Endothelial cell of umbilical vein (primary cell): ENCODE results near the gene GJB1. TPM values are rescaled to one million over a fixed set of nuclear protein-coding genes. Genes with fewer than 3 reads are reported as not detected.

Experiments used
- BruUV-seq: library from RNA; stranded (reverse); fragments of 400-500 nt; replicated peaks from 2 replicates; lab custom pipeline; 2021; lab: Mats Ljungman, UMichigan
- CTCF ChIA-PET: fragments of 300-600, 350-600 bp; sonication (Branson Sonifier 250); formaldehyde crosslinking; loops from one replicate; lab custom pipeline; 2021; ENCODE audit warnings: antibody characterized with exemption, inconsistent platforms; lab: Charles Lee
- POLR2A ChIA-PET: fragments of 300-600, 350-600 bp; sonication (Branson Sonifier 250); formaldehyde crosslinking; loops from one replicate; lab custom pipeline; 2021; ENCODE audit warnings: antibody characterized with exemption, inconsistent platforms; lab: Charles Lee
- DNase-seq: peaks from one replicate; pipeline ENCODE4 v3.0.0-alpha.2; 2011; ENCODE audit warnings: low read depth, low spot score
- FAIRE-seq: peaks from 2 replicates; lab custom pipeline; 2011; peaks lifted over from hg19 to GRCh38; lab: Jason Lieb, UNC
- H2AFZ ChIP-seq: 2 replicates; pipeline ENCODE4 v1.6.0; 2012; ENCODE audit warnings: low read depth, low read length, control low read depth, inconsistent platforms
- H3K27ac ChIP-seq: 2 replicates; pipeline ENCODE4 v1.5.1; 2011; ENCODE audit warnings: low read depth, mild to moderate bottlenecking, control low read depth, low read length, moderate library complexity; ENCODE audit not compliant: insufficient read depth
- H3K27me3 ChIP-seq, 2 experiments: 2 replicates each; pipeline versions ENCODE4 v1.6.0 to v1.6.1; 2011; ENCODE audit warnings: low read length in 2 of 2, mixed read lengths in 1 of 2; ENCODE audit not compliant: control insufficient read depth in 2 of 2, insufficient read depth in 2 of 2
- H3K36me3 ChIP-seq, 2 experiments: 2 replicates in 1 of 2; 3 replicates in 1 of 2; pipeline ENCODE4 v1.5.1; 2011; ENCODE audit warnings: low read length in 2 of 2, mild to moderate bottlenecking in 1 of 2, moderate library complexity in 1 of 2; ENCODE audit not compliant: control insufficient read depth in 2 of 2, insufficient read depth in 2 of 2; ENCODE audit errors: extremely low read depth in 1 of 2
- H3K4me1 ChIP-seq: 3 replicates; pipeline ENCODE4 v1.5.1; 2011; ENCODE audit warnings: mild to moderate bottlenecking, low read length; ENCODE audit not compliant: control insufficient read depth, insufficient read depth; ENCODE audit errors: extremely low read depth
- H3K4me2 ChIP-seq: 2 replicates; pipeline ENCODE4 v1.6.1; 2011; ENCODE audit warnings: low read length, control low read depth, mixed read lengths; ENCODE audit not compliant: insufficient read depth
- H3K4me3 ChIP-seq, 3 experiments: fragments of 200-600 bp in 1 of 3; sonication (generic), shearing (Covaris generic) in 1 of 3; replicated peaks in 1 of 3; 2 replicates each; pipeline ENCODE4 v1.5.1; 2011 to 2016; ENCODE audit warnings: control low read depth in 3 of 3, low read length in 3 of 3, mild to moderate bottlenecking in 2 of 3, inconsistent platforms in 1 of 3, low read depth in 1 of 3, moderate library complexity in 1 of 3; ENCODE audit not compliant: insufficient read depth in 1 of 3
- H3K79me2 ChIP-seq: 2 replicates; pipeline ENCODE4 v1.6.0; 2012; ENCODE audit warnings: low read length, inconsistent platforms; ENCODE audit not compliant: control insufficient read depth, insufficient read depth
- H3K9ac ChIP-seq: replicated peaks from 2 replicates; pipeline ENCODE3; 2011; ENCODE audit warnings: low read length, control low read depth; ENCODE audit not compliant: insufficient read depth; ENCODE audit errors: extremely low read depth
- H3K9me1 ChIP-seq: replicated peaks from 3 replicates; pipeline ENCODE4 v1.6.0; 2011; ENCODE audit warnings: mild to moderate bottlenecking, low read length; ENCODE audit not compliant: control insufficient read depth, insufficient read depth; ENCODE audit errors: extremely low read depth
- H3K9me3 ChIP-seq: replicated peaks from 2 replicates; pipeline ENCODE4 v1.5.1; 2012; ENCODE audit warnings: low read length, inconsistent platforms; ENCODE audit not compliant: control insufficient read depth, insufficient read depth
- H4K20me1 ChIP-seq: replicated peaks from 2 replicates; pipeline ENCODE3; 2011; ENCODE audit warnings: mild to moderate bottlenecking, low read length; ENCODE audit not compliant: control insufficient read depth, insufficient read depth; ENCODE audit errors: extremely low read depth
- CTCF ChIP-seq, 2 donors: IDR thresholded peaks; 1 replicate in 1 of 2; 2 replicates in 1 of 2; pipeline ENCODE4 v1.5.1; 2011; ENCODE audit warnings: low read length in 2 of 2, mild to moderate bottlenecking in 2 of 2, moderate library complexity in 2 of 2, control low read depth in 1 of 2, inconsistent platforms in 1 of 2, low read depth in 1 of 2; ENCODE audit not compliant: insufficient read depth in 1 of 2; ENCODE audit errors: extremely low read depth in 1 of 2
- FOS ChIP-seq: IDR thresholded peaks from 2 replicates; pipeline ENCODE4 v1.6.1; 2011; ENCODE audit warnings: mild to moderate bottlenecking, low read length, moderate library complexity, borderline replicate concordance; ENCODE audit not compliant: insufficient read depth
- JUN ChIP-seq: IDR thresholded peaks from 2 replicates; pipeline ENCODE4 v1.6.1; 2011; ENCODE audit warnings: borderline replicate concordance, low read depth; ENCODE audit not compliant: insufficient read length, insufficient read depth
- MAX ChIP-seq: IDR thresholded peaks from 2 replicates; pipeline ENCODE4 v1.6.1; 2011; ENCODE audit not compliant: insufficient read depth, insufficient read length
- MYC ChIP-seq: IDR thresholded peaks from one replicate; pipeline ENCODE4 v1.6.1; 2011; ENCODE audit warnings: mild to moderate bottlenecking, low read depth, low read length
- POLR2AphosphoS5 ChIP-seq: IDR thresholded peaks from 2 replicates; pipeline ENCODE4 v1.6.1; 2012; ENCODE audit warnings: low read depth, mild to moderate bottlenecking, control low read depth, low read length, moderate library complexity; ENCODE audit not compliant: insufficient read depth
- dilution Hi-C: fragments of 300-500 bp; cut with MboI; formaldehyde crosslinking; loops from one replicate; pipeline ENCODE4 v1.15.0; 2019; ENCODE audit warnings: low sequenced_read_pairs; ENCODE audit not compliant: extremely low pct_ligation_motif_present
- intact Hi-C: fragments of 100-400 bp; cut with micrococcal nuclease; formaldehyde crosslinking; loops from one replicate; pipeline ENCODE4 v1.10.0; 2022
- polyA plus RNA-seq, 4 experiments: library from polyadenylated mRNA; depleted of rRNA in 3 of 4; stranded (reverse) in 3 of 4; unstranded in 1 of 4; fragments of >200 nt; gene quantifications; 2 replicates each; pipeline versions ENCODE4 v1.2.1 to v1.2.3, GENCODE V29; 2011 to 2012; ENCODE audit warnings: missing spikeins in 1 of 4
- total RNA-seq: library from RNA; stranded (reverse); gene quantifications from 2 replicates; pipeline ENCODE4 v1.2.3, GENCODE V29; 2021

Gene GJB1
- total and polyA plus RNA-seq, 2 donors (not counting 3 experiments of a cell fraction or from before 2014, with no cell fraction given) = not detected

GRCh38 chrX:71241301-71241700, 18.3 kb downstream of the GJB1 start:
- H3K36me3 ChIP-seq = peaks cover 0 to 42% of the 10 kb centered on the region in 2 experiments
- H3K9me1 ChIP-seq = no peaks in the 10 kb centered on the region
- no peak overlapping the region for H3K9ac ChIP-seq
- CTCF ChIA-PET = no interaction called here
- no peak overlapping the region for H2AFZ ChIP-seq
- no peaks in the 10 kb centered on the region for H3K79me2 ChIP-seq
- DNase-seq = no peak
- dilution Hi-C loops (no loop called here), intact Hi-C loops (no loop called here)
- no peak overlapping the region for H3K27ac ChIP-seq
- POLR2A ChIA-PET = no interaction called here
- H3K4me2 ChIP-seq = no peak overlapping the region
- no peaks in the 10 kb centered on the region for H3K4me1 ChIP-seq
- no peaks in the 10 kb centered on the region for H4K20me1 ChIP-seq
- no peaks in the 10 kb centered on the region for H3K9me3 ChIP-seq
- BruUV-seq = no TSS peak
- no peaks in the 10 kb centered on the region for H3K27me3 ChIP-seq
- peak; percentile 40 for FAIRE-seq
- H3K4me3 ChIP-seq = no peak overlapping the region
- TF ChIP-seq CTCF (IDR thresholded peaks at IDR 0.05; ENCODE audit: extremely low read depth in 1 of 2, insufficient read depth in 1 of 2, low read depth in 1 of 2, low read length in 2 of 2) (no peak), MAX (no peak), JUN (no peak), FOS (no peak), MYC (no peak), POLR2AphosphoS5 (no peak)
